Lower lobe of right lung (tissue), 2 donors: Measurements from ENCODE around the gene NEUROD4. TPM values are rescaled to one million over a fixed set of nuclear protein-coding genes. Genes with fewer than 3 reads are reported as not detected.

Experiments used
- ATAC-seq, 2 donors: fragments of 200-7000 bp; cut with Tn5 transposase; one replicate each; pipeline ENCODE4 v1.9.1; 2020 to 2022; ENCODE audit warnings: mild to moderate bottlenecking in 2 of 2, moderate library complexity in 2 of 2
- DNase-seq: peaks from one replicate; pipeline ENCODE4 v3.0.0-alpha.2; 2020
- H3K27ac ChIP-seq: fragments of 200-600 bp; one replicate; pipeline ENCODE4 v1.8.0; 2022
- H3K27me3 ChIP-seq: fragments of 200-600 bp; one replicate; pipeline ENCODE4 v1.8.0; 2022; ENCODE audit warnings: low read depth
- H3K36me3 ChIP-seq: fragments of 200-600 bp; one replicate; pipeline ENCODE4 v1.8.0; 2022; ENCODE audit warnings: mild to moderate bottlenecking
- H3K4me1 ChIP-seq: fragments of 200-600 bp; one replicate; pipeline ENCODE4 v1.8.0; 2022
- H3K4me3 ChIP-seq: fragments of 200-600 bp; one replicate; pipeline ENCODE4 v1.8.0; 2022; ENCODE audit warnings: mild to moderate bottlenecking
- H3K9me3 ChIP-seq: fragments of 200-600 bp; one replicate; pipeline ENCODE4 v1.8.0; 2022
- CTCF ChIP-seq: fragments of 200-600 bp; IDR thresholded peaks from one replicate; pipeline ENCODE4 v1.8.0; 2022; ENCODE audit warnings: antibody characterized with exemption, mild to moderate bottlenecking
- intact Hi-C: fragments of 100-400 bp; cut with DNase I; formaldehyde crosslinking; loops from one replicate; pipeline ENCODE4 v1.11.0; 2022
- total RNA-seq: library from RNA; stranded (reverse); fragmentation: NEBNext Ultra II Directional; extraction: Animal tissue kit (Norgen Biotek cat#: 25700); gene quantifications from one replicate; pipeline ENCODE4 v1.2.1, GENCODE V29; 2021
- donor health status: DM: no; HTN: yes; CAD: no; lungs with severe emphysema.

NEUROD4 gene
- total RNA-seq, 1 donor from 2014 or later: not detected

GRCh38 chr12:55051197-55051947, 31.6 kb downstream of the NEUROD4 start:
- no peak overlapping the region for H3K27ac ChIP-seq
- no peak for TF ChIP-seq CTCF
- H3K36me3 ChIP-seq: no peaks in the 10 kb centered on the region
- ATAC-seq (no peak), DNase-seq (no peak)
- no peaks in the 10 kb centered on the region for H3K27me3 ChIP-seq
- no peak overlapping the region for H3K4me3 ChIP-seq
- intact Hi-C loops: no loop called here
- no peaks in the 10 kb centered on the region for H3K9me3 ChIP-seq
- H3K4me1 ChIP-seq: no peaks in the 10 kb centered on the region

- Histone ChIP-seq H3K9me3 (no peaks in the 10 kb centered on the region), H3K4me1 (no peaks in the 10 kb centered on the region), H3K27ac (no peak overlapping the region), H3K4me3 (no peak overlapping the region), H3K27me3 (peaks cover 5% of the 10 kb centered on the region), H3K36me3 (no peaks in the 10 kb centered on the region)
- DNase-seq (no peak), ATAC-seq (no peak)
- intact Hi-C loops: no loop called here
- TF ChIP-seq CTCF: no peak
These were observed 37.7 kb downstream of the NEUROD4 start for GRCh38 chr12:55057481-55057880.

GRCh38 chr12:55058082-55058481, 38.3 kb downstream of the NEUROD4 start:
- Histone ChIP-seq H3K9me3 (no peaks in the 10 kb centered on the region), H3K27ac (no peak overlapping the region), H3K4me3 (no peak overlapping the region), H3K4me1 (no peaks in the 10 kb centered on the region), H3K27me3 (peaks cover 5% of the 10 kb centered on the region), H3K36me3 (no peaks in the 10 kb centered on the region)
- DNase-seq (no peak), ATAC-seq (no peak)
- TF ChIP-seq CTCF: no peak
- intact Hi-C loops: no loop called here

- no peaks in the 10 kb centered on the region for H3K36me3 ChIP-seq
- H3K27me3 ChIP-seq: peaks cover 5% of the 10 kb centered on the region
- no peaks in the 10 kb centered on the region for H3K4me1 ChIP-seq
- no peaks in the 10 kb centered on the region for H3K9me3 ChIP-seq
- intact Hi-C loops: no loop called here
- no peak overlapping the region for H3K4me3 ChIP-seq
- H3K27ac ChIP-seq: no peak overlapping the region
- no peak for ATAC-seq
- no peak for TF ChIP-seq CTCF
- no peak for DNase-seq
These were observed 39.0 kb downstream of the NEUROD4 start for GRCh38 chr12:55058776-55059175.

- Histone ChIP-seq H3K36me3 (no peaks in the 10 kb centered on the region), H3K27me3 (peaks cover 5% of the 10 kb centered on the region)
- intact Hi-C loops: no loop called here
These were observed 40.7 kb downstream of the NEUROD4 start for GRCh38 chr12:55060470-55060869.

More at GRCh38 chr12:55060470-55060869, 40.7 kb downstream of the NEUROD4 start:
- no peak overlapping the region for H3K4me3 ChIP-seq
- no peaks in the 10 kb centered on the region for H3K9me3 ChIP-seq
- no peak overlapping the region for H3K27ac ChIP-seq
- ATAC-seq: peak in 1 of 2 donors; percentile 29
- TF ChIP-seq CTCF: no peak
- DNase-seq: no peak
- H3K4me1 ChIP-seq: no peaks in the 10 kb centered on the region
